ENCODE measurements around the gene NOTCH2. TPM values are rescaled to one million over a fixed set of nuclear protein-coding genes. Genes with fewer than 3 reads are reported as not detected.

NOTCH2 gene
- total RNA-seq, 6 donors from 2014 or later = 71.0 to 119 (median 89.1) TPM

- no peak for ATAC-seq (ENCODE audit: low FRiP score in 2 of 2)
- no peak for TF ChIP-seq EP300 (IDR thresholded peaks at IDR 0.05)
- TF ChIP-seq, protein P1, sequence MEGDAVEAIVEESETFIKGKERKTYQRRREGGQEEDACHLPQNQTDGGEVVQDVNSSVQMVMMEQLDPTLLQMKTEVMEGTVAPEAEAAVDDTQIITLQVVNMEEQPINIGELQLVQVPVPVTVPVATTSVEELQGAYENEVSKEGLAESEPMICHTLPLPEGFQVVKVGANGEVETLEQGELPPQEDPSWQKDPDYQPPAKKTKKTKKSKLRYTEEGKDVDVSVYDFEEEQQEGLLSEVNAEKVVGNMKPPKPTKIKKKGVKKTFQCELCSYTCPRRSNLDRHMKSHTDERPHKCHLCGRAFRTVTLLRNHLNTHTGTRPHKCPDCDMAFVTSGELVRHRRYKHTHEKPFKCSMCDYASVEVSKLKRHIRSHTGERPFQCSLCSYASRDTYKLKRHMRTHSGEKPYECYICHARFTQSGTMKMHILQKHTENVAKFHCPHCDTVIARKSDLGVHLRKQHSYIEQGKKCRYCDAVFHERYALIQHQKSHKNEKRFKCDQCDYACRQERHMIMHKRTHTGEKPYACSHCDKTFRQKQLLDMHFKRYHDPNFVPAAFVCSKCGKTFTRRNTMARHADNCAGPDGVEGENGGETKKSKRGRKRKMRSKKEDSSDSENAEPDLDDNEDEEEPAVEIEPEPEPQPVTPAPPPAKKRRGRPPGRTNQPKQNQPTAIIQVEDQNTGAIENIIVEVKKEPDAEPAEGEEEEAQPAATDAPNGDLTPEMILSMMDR (IDR thresholded peaks at IDR 0.05) = no peak
- no peak for TF ChIP-seq POLR2AphosphoS5 (IDR thresholded peaks at IDR 0.05)
- no peak for TF ChIP-seq POLR2A (IDR thresholded peaks at IDR 0.05)
- Histone ChIP-seq H3K36me3 (peaks cover 14 to 62% (median 36%) of the 10 kb centered on the region in 4 donors), H3K4me3 (no peak overlapping the region), H3K4me1 (no peaks in the 10 kb centered on the region), H3K27ac (no peak overlapping the region), H3K9me3 (no peaks in the 10 kb centered on the region), H3K27me3 (no peaks in the 10 kb centered on the region)
- WGBS, 2 donors = 88 to 92% methylated on average over 5 of the region's 5 CpGs
- no peak for DNase-seq
Measured at GRCh38 chr1:119953266-119953998, 116.0 kb downstream of the NOTCH2 start.

- H3K27me3 ChIP-seq = no peaks in the 10 kb centered on the region
Measured at GRCh38 chr1:119952496-119952895, 117.0 kb downstream of the NOTCH2 start.

DNA sequence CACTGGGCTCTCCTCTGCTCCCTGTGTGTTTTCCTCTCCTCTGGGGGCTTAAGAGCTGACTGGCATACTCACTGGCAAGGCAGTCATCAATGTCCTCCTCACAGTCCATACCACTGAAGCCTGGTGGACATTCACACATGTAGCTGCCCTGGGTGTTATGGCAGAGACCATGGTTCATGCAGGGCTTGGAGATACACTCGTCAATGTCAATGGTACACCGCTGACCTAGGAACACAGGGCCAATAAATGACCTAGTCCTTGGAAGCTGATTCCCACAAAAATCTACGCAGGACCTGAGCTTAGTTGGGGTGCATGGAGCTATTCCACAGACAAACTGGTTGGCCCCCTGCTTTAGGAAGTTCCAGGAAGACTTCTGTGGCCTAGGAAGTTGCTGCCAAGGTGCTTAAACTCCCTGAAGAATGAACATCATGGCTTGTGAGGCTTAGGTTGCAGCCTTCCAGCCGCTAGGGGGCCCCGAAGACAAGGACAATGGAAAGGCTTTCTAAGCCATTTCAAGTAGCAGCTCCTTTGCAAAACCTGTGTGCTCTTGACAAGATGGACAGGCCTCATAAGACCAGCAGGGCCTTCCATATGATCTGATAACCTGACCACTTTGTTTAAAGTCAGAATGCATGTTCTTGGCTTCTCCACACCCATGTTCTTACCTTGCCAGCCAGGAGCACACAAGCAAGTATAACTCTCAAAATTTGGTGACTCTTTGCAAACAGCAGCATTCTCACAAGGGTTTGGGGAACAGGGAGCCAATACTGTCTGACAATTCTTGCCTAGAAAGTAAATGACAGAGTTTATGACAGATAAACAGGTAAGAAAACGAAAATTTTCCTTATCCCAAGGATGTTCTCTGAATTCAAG lies 120.9 kb downstream of the NOTCH2 start:
- 23 to 51% methylated on average over 1 to 6 of the region's 6 CpGs for WGBS, 2 donors
- Histone ChIP-seq H3K4me3 (no peak overlapping the region), H3K4me1 (no peaks in the 10 kb centered on the region), H3K9me3 (no peaks in the 10 kb centered on the region), H3K36me3 (peaks cover 20 to 51% (median 30%) of the 10 kb centered on the region in 4 donors), H3K27ac (no peak overlapping the region), H3K27me3 (no peaks in the 10 kb centered on the region)
- TF ChIP-seq POLR2AphosphoS5 (IDR thresholded peaks at IDR 0.05) = no peak
- TF ChIP-seq POLR2A (IDR thresholded peaks at IDR 0.05) = no peak
- TF ChIP-seq, protein P1 (IDR thresholded peaks at IDR 0.05) = peak; percentile 60 to 75 (median 66)
- TF ChIP-seq EP300 (IDR thresholded peaks at IDR 0.05) = no peak
- DNase-seq = peak in 1 of 2 donors; percentile 79
- ATAC-seq (ENCODE audit: low FRiP score in 2 of 2) = peak; percentile 83 to 88

More at GRCh38 chr1:119952496-119952895, 117.0 kb downstream of the NOTCH2 start:
- Histone ChIP-seq H3K4me3 (no peak overlapping the region), H3K36me3 (peaks cover 21 to 68% (median 40%) of the 10 kb centered on the region in 4 donors), H3K27ac (no peak overlapping the region), H3K4me1 (no peaks in the 10 kb centered on the region), H3K9me3 (no peaks in the 10 kb centered on the region)
- 92 to 93% methylated on average over 5 of the region's 5 CpGs for WGBS, 2 donors
- DNase-seq (no peak), ATAC-seq (ENCODE audit: low FRiP score in 2 of 2) (no peak)
- TF ChIP-seq, protein P1 (IDR thresholded peaks at IDR 0.05) = no peak
- TF ChIP-seq POLR2AphosphoS5 (IDR thresholded peaks at IDR 0.05) (no peak), EP300 (IDR thresholded peaks at IDR 0.05) (no peak), POLR2A (IDR thresholded peaks at IDR 0.05) (no peak)

DNA sequence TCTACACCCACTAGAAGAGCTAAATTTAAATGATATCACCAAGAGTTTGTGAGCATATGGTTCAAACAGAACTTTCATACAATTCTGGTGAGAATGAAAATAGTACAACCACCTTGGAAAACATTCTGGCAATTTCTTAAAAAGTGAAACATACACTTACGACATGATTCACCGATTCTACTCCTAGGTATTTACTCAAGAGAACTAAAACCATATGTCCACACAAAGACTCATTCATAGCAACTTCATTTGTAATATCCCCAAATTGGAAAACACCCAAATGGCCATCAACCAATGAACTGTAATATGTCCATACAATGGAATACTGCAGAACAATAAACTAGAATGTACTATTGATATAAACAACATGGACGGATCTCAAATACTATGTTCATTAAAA lies 122.0 kb downstream of the NOTCH2 start:
- Histone ChIP-seq H3K4me1 (no peaks in the 10 kb centered on the region), H3K27me3 (no peaks in the 10 kb centered on the region), H3K27ac (no peak overlapping the region), H3K9me3 (no peaks in the 10 kb centered on the region), H3K4me3 (no peak overlapping the region), H3K36me3 (peaks cover 10 to 40% (median 22%) of the 10 kb centered on the region in 4 donors)
- ATAC-seq (ENCODE audit: low FRiP score in 2 of 2) (no peak), DNase-seq (no peak)
- TF ChIP-seq POLR2A (IDR thresholded peaks at IDR 0.05) = no peak
- WGBS, 2 donors = 74 to 80% methylated on average over 3 of the region's 3 CpGs

DNA sequence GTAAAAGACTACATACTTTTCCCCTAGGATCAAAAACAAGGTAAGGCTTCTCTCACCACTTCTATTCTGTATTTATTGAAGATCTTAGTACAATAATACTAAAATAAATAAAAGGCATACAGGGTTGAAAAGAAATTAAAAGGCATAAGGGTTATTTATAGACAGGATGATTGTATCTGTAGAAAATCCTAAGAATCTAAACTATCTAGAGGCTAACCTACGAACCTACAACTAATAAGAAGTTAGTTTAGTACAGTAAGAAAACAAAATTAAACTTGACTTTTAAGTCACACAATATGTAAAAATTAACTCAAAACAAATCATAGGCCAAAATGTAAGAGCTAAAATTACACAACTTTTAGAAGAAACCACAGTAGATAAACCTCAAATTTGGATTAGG lies 122.7 kb downstream of the NOTCH2 start:
- H3K27ac ChIP-seq = no peak overlapping the region
- no peaks in the 10 kb centered on the region for H3K4me1 ChIP-seq
- DNase-seq (no peak), ATAC-seq (ENCODE audit: low FRiP score in 2 of 2) (no peak)
- H3K27me3 ChIP-seq = no peaks in the 10 kb centered on the region
- WGBS, 2 donors = 58 to 64% methylated on average over 1 of the region's 1 CpG
- no peak for TF ChIP-seq EP300 (IDR thresholded peaks at IDR 0.05)
- no peak for TF ChIP-seq POLR2AphosphoS5 (IDR thresholded peaks at IDR 0.05)
- TF ChIP-seq POLR2A (IDR thresholded peaks at IDR 0.05) = no peak
- TF ChIP-seq, protein P1 (IDR thresholded peaks at IDR 0.05) = no peak
- H3K9me3 ChIP-seq = no peaks in the 10 kb centered on the region
- peaks cover 10 to 35% (median 20%) of the 10 kb centered on the region in 4 donors for H3K36me3 ChIP-seq
- H3K4me3 ChIP-seq = no peak overlapping the region
